Measurements from ENCODE around the gene TSHZ2. TPM values are rescaled to one million over a fixed set of nuclear protein-coding genes. Genes with fewer than 3 reads are reported as not detected.

TSHZ2 gene
- total RNA-seq, 4 donors from 2014 or later: 1.9 to 12.9 (median 5.0) TPM

- DNase-seq: no peak
- WGBS, 2 donors (ENCODE audit: low coverage in 1 of 2): 74 to 85% methylated on average over 3 to 14 of the region's 14 CpGs
- in situ Hi-C loops (cut with MboI; ENCODE audit: low pct_ligation_motif_present in 1 of 4, low pct_unique_long_range_greater_than_20kb in 1 of 4, low sequenced_read_pairs in 3 of 4): no loop called here
- TF ChIP-seq CTCF (IDR thresholded peaks at IDR 0.05) (no peak), EP300 (IDR thresholded peaks at IDR 0.05; ENCODE audit: low read depth) (no peak), POLR2A (IDR thresholded peaks at IDR 0.05) (no peak), POLR2AphosphoS5 (IDR thresholded peaks at IDR 0.05) (no peak)
- Histone ChIP-seq H3K4me1 (no peaks in the 10 kb centered on the region), H3K4me3 (no peak overlapping the region), H3K9me3 (no peaks in the 10 kb centered on the region), H3K36me3 (no peaks in the 10 kb centered on the region), H3K27me3 (no peaks in the 10 kb centered on the region), H3K27ac (no peak overlapping the region)
- intact Hi-C loops (cut with DNase I; ENCODE audit: low total_unique reads): loop anchor here (1.0 kb wide), 1 partner anchor 29 kb away; no protein-coding TSS in a partner anchor
Observed at GRCh38 chr20:53385941-53386767, 414.0 kb downstream of the TSHZ2 start.

DNA sequence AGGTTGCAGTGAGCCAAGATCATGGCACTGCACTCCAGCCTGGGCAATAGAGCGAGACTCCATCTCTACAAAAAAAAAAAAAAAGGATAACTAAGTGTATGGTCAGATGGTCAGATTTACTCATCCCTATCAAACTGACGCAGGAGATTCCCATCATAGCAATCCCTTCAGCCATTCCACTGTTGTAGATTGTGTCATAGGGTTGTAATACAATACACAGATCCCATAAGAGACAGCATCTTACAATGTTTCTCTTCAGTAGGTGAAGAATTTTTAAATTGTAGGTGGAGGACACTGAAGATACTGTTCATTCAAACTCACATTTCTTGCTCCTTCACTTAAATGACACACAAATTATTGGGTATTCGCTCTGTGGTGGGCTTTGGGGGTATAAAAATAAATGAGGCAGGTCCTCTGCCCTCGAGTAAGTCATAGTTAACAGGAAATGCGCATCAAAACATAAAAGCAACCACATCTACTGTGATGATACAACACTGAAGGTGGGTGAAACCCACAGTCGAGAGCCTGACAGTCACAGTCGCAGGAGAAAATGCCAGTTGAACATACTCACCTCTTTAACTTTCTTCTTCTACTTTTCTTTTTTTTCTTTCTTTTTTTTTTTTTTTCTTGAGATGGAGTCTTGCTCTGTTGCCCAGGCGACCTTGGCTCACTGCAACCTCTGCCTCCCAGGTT, 416.0 kb downstream of the TSHZ2 start:
- H3K27me3 ChIP-seq: no peaks in the 10 kb centered on the region
- no peaks in the 10 kb centered on the region for H3K4me1 ChIP-seq
- intact Hi-C loops (cut with DNase I; ENCODE audit: low total_unique reads): no loop called here
- in situ Hi-C loops (cut with MboI; ENCODE audit: low pct_ligation_motif_present in 1 of 4, low pct_unique_long_range_greater_than_20kb in 1 of 4, low sequenced_read_pairs in 3 of 4): no loop called here
- H3K4me3 ChIP-seq: no peak overlapping the region
- no peaks in the 10 kb centered on the region for H3K9me3 ChIP-seq
- H3K27ac ChIP-seq: no peak overlapping the region
- 84% methylated on average over 8 of the region's 8 CpGs for WGBS, 2 donors (ENCODE audit: low coverage in 1 of 2)
- DNase-seq: no peak
- no peak for TF ChIP-seq POLR2A (IDR thresholded peaks at IDR 0.05)
- TF ChIP-seq POLR2AphosphoS5 (IDR thresholded peaks at IDR 0.05): no peak
- H3K36me3 ChIP-seq: no peaks in the 10 kb centered on the region

DNA sequence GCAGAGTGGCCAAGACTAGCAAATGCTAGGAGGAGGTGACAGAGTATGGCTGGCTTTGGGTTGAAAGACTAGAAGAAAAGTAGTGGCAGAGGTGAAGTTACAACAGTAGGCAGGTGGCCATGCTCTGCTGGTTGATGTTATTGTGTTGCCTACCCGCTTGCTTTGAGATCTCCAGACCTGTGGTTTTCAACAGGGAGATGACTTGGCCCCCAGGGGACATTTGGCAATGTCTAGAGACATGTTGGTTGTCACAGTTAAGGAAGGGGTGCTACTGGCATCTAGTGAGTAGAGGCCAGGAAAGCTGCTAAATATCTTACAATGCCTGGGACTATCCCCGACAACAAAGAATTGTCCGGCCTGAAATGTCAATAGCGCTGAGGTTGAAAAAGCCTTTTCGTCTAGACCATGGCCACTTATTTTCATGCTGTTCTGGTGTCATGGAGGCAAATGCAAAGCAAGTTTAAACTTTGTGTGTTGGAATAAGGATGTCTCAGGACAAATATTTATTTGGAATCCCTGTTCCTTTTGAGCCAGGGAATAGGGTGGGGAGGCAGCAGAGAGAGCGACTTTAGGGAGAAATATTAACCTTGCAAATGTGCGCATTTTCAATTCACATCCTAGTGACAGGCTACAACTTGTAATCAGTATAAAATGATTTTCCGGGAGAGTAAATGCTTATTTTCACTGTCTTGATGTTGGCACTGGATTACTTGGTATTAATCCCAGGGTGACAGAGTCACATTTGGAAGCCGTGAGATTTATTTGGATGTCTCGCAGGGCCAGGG, 417.6 kb downstream of the TSHZ2 start:
- DNase-seq: no peak
- no peaks in the 10 kb centered on the region for H3K9me3 ChIP-seq
- 72 to 87% methylated on average over 9 to 10 of the region's 10 CpGs for WGBS, 2 donors (ENCODE audit: low coverage in 1 of 2)
- H3K36me3 ChIP-seq: no peaks in the 10 kb centered on the region
- H3K27ac ChIP-seq: no peak overlapping the region
- in situ Hi-C loops (cut with MboI; ENCODE audit: low pct_ligation_motif_present in 1 of 4, low pct_unique_long_range_greater_than_20kb in 1 of 4, low sequenced_read_pairs in 3 of 4) (no loop called here), intact Hi-C loops (cut with DNase I; ENCODE audit: low total_unique reads) (no loop called here)
- TF ChIP-seq EP300 (IDR thresholded peaks at IDR 0.05; ENCODE audit: low read depth): no peak
- no peaks in the 10 kb centered on the region for H3K4me1 ChIP-seq
- no peaks in the 10 kb centered on the region for H3K27me3 ChIP-seq
- H3K4me3 ChIP-seq: no peak overlapping the region

DNA sequence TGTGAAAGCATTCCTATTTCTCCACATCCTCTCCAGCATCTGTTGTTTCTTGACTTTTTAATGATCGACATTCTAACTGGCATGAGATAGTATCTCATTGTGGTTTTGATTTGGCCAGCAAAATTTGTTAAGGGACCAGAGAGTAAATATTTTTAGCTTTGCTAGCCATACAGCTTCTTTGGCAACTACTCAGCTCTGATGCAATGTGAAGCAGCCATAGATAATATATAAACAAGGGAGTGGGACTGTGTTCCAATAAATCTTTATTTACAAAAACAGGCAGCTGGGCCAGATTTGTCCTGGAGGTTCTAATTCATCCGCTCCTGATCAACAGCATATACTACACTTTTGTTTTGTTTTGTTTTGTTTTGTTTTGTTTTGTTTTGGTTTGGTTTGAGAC, 418.6 kb downstream of the TSHZ2 start:
- H3K27ac ChIP-seq: no peak overlapping the region
- 50 to 87% methylated on average over 1 to 2 of the region's 2 CpGs for WGBS, 2 donors (ENCODE audit: low coverage in 1 of 2)
- no peaks in the 10 kb centered on the region for H3K4me1 ChIP-seq
- TF ChIP-seq EP300 (IDR thresholded peaks at IDR 0.05; ENCODE audit: low read depth): no peak
- no peak for DNase-seq
- H3K9me3 ChIP-seq: no peaks in the 10 kb centered on the region
- no peaks in the 10 kb centered on the region for H3K27me3 ChIP-seq
- no peak overlapping the region for H3K4me3 ChIP-seq
- intact Hi-C loops (cut with DNase I; ENCODE audit: low total_unique reads): no loop called here
- H3K36me3 ChIP-seq: no peaks in the 10 kb centered on the region
- in situ Hi-C loops (cut with MboI; ENCODE audit: low pct_ligation_motif_present in 1 of 4, low pct_unique_long_range_greater_than_20kb in 1 of 4, low sequenced_read_pairs in 3 of 4): no loop called here

DNA sequence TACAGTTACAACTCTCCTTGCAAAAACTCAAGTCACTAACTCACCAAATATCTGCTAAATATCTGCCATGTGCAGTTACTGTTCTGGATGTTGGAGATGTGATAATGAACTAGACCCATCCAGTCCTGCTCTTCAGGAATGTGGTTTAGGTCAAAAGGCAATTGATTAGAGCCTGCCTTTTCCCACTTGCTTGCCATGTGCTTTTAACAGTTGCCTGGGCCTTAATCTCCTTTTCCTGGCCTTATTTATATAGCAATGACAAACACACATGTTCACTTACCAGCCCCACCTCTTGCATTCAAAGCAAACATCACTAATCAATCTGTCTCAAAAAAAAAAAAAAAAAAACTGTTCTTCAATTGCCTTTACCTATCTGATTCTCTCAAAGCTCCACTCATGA, 422.3 kb downstream of the TSHZ2 start:
- H3K9me3 ChIP-seq: no peaks in the 10 kb centered on the region
- no peaks in the 10 kb centered on the region for H3K27me3 ChIP-seq
- TF ChIP-seq POLR2AphosphoS5 (IDR thresholded peaks at IDR 0.05): no peak
- no peak for TF ChIP-seq POLR2A (IDR thresholded peaks at IDR 0.05)
- TF ChIP-seq EP300 (IDR thresholded peaks at IDR 0.05; ENCODE audit: low read depth): no peak
- no peak for TF ChIP-seq CTCF (IDR thresholded peaks at IDR 0.05)
- no peak overlapping the region for H3K27ac ChIP-seq
- no peak for DNase-seq
- H3K4me3 ChIP-seq: no peak overlapping the region
- H3K36me3 ChIP-seq: no peaks in the 10 kb centered on the region
- in situ Hi-C loops (cut with MboI; ENCODE audit: low pct_ligation_motif_present in 1 of 4, low pct_unique_long_range_greater_than_20kb in 1 of 4, low sequenced_read_pairs in 3 of 4): no loop called here
- no peaks in the 10 kb centered on the region for H3K4me1 ChIP-seq
- intact Hi-C loops (cut with DNase I; ENCODE audit: low total_unique reads): no loop called here
